Endothelial cell of umbilical vein (primary cell): ENCODE measurements around the gene TK1. TPM values are rescaled to one million over a fixed set of nuclear protein-coding genes. Genes with fewer than 3 reads are reported as not detected.

ENCODE experiments used
- BruUV-seq: library from RNA; stranded (reverse); fragments of 400-500 nt; replicated peaks from 2 replicates; lab custom pipeline; 2021; lab: Mats Ljungman, UMichigan
- CTCF ChIA-PET: fragments of 300-600, 350-600 bp; sonication (Branson Sonifier 250); formaldehyde crosslinking; loops from one replicate; lab custom pipeline; 2021; ENCODE audit warnings: antibody characterized with exemption, inconsistent platforms; lab: Charles Lee
- POLR2A ChIA-PET: fragments of 300-600, 350-600 bp; sonication (Branson Sonifier 250); formaldehyde crosslinking; loops from one replicate; lab custom pipeline; 2021; ENCODE audit warnings: antibody characterized with exemption, inconsistent platforms; lab: Charles Lee
- DNase-seq: peaks from one replicate; pipeline ENCODE4 v3.0.0-alpha.2; 2011; ENCODE audit warnings: low read depth, low spot score
- FAIRE-seq: peaks from 2 replicates; lab custom pipeline; 2011; peaks lifted over from hg19 to GRCh38; lab: Jason Lieb, UNC
- H2AFZ ChIP-seq: 2 replicates; pipeline ENCODE4 v1.6.0; 2012; ENCODE audit warnings: low read depth, low read length, control low read depth, inconsistent platforms
- H3K27ac ChIP-seq: 2 replicates; pipeline ENCODE4 v1.5.1; 2011; ENCODE audit warnings: low read depth, mild to moderate bottlenecking, control low read depth, low read length, moderate library complexity; ENCODE audit not compliant: insufficient read depth
- H3K27me3 ChIP-seq, 2 experiments: 2 replicates each; pipeline versions ENCODE4 v1.6.0 to v1.6.1; 2011; ENCODE audit warnings: low read length in 2 of 2, mixed read lengths in 1 of 2; ENCODE audit not compliant: control insufficient read depth in 2 of 2, insufficient read depth in 2 of 2
- H3K36me3 ChIP-seq, 2 experiments: 2 replicates in 1 of 2; 3 replicates in 1 of 2; pipeline ENCODE4 v1.5.1; 2011; ENCODE audit warnings: low read length in 2 of 2, mild to moderate bottlenecking in 1 of 2, moderate library complexity in 1 of 2; ENCODE audit not compliant: control insufficient read depth in 2 of 2, insufficient read depth in 2 of 2; ENCODE audit errors: extremely low read depth in 1 of 2
- H3K4me1 ChIP-seq: 3 replicates; pipeline ENCODE4 v1.5.1; 2011; ENCODE audit warnings: mild to moderate bottlenecking, low read length; ENCODE audit not compliant: control insufficient read depth, insufficient read depth; ENCODE audit errors: extremely low read depth
- H3K4me2 ChIP-seq: 2 replicates; pipeline ENCODE4 v1.6.1; 2011; ENCODE audit warnings: low read length, control low read depth, mixed read lengths; ENCODE audit not compliant: insufficient read depth
- H3K4me3 ChIP-seq, 3 experiments: fragments of 200-600 bp in 1 of 3; sonication (generic), shearing (Covaris generic) in 1 of 3; replicated peaks in 1 of 3; 2 replicates each; pipeline ENCODE4 v1.5.1; 2011 to 2016; ENCODE audit warnings: control low read depth in 3 of 3, low read length in 3 of 3, mild to moderate bottlenecking in 2 of 3, inconsistent platforms in 1 of 3, low read depth in 1 of 3, moderate library complexity in 1 of 3; ENCODE audit not compliant: insufficient read depth in 1 of 3
- H3K79me2 ChIP-seq: 2 replicates; pipeline ENCODE4 v1.6.0; 2012; ENCODE audit warnings: low read length, inconsistent platforms; ENCODE audit not compliant: control insufficient read depth, insufficient read depth
- H3K9ac ChIP-seq: replicated peaks from 2 replicates; pipeline ENCODE3; 2011; ENCODE audit warnings: low read length, control low read depth; ENCODE audit not compliant: insufficient read depth; ENCODE audit errors: extremely low read depth
- H3K9me1 ChIP-seq: replicated peaks from 3 replicates; pipeline ENCODE4 v1.6.0; 2011; ENCODE audit warnings: mild to moderate bottlenecking, low read length; ENCODE audit not compliant: control insufficient read depth, insufficient read depth; ENCODE audit errors: extremely low read depth
- H3K9me3 ChIP-seq: replicated peaks from 2 replicates; pipeline ENCODE4 v1.5.1; 2012; ENCODE audit warnings: low read length, inconsistent platforms; ENCODE audit not compliant: control insufficient read depth, insufficient read depth
- H4K20me1 ChIP-seq: replicated peaks from 2 replicates; pipeline ENCODE3; 2011; ENCODE audit warnings: mild to moderate bottlenecking, low read length; ENCODE audit not compliant: control insufficient read depth, insufficient read depth; ENCODE audit errors: extremely low read depth
- CTCF ChIP-seq, 2 donors: IDR thresholded peaks; 1 replicate in 1 of 2; 2 replicates in 1 of 2; pipeline ENCODE4 v1.5.1; 2011; ENCODE audit warnings: low read length in 2 of 2, mild to moderate bottlenecking in 2 of 2, moderate library complexity in 2 of 2, control low read depth in 1 of 2, inconsistent platforms in 1 of 2, low read depth in 1 of 2; ENCODE audit not compliant: insufficient read depth in 1 of 2; ENCODE audit errors: extremely low read depth in 1 of 2
- EZH2 ChIP-seq: IDR thresholded peaks from 2 replicates; pipeline ENCODE4 v1.6.1; 2012; ENCODE audit warnings: borderline replicate concordance, low read depth, mild to moderate bottlenecking, moderate library complexity, low read length, inconsistent platforms; ENCODE audit not compliant: severe bottlenecking
- FOS ChIP-seq: IDR thresholded peaks from 2 replicates; pipeline ENCODE4 v1.6.1; 2011; ENCODE audit warnings: mild to moderate bottlenecking, low read length, moderate library complexity, borderline replicate concordance; ENCODE audit not compliant: insufficient read depth
- GATA2 ChIP-seq: IDR thresholded peaks from 2 replicates; pipeline ENCODE4 v1.7.0; 2011; ENCODE audit warnings: low read depth, mild to moderate bottlenecking, moderate library complexity, mixed read lengths, low read length; ENCODE audit not compliant: insufficient read length, insufficient read depth
- JUN ChIP-seq: IDR thresholded peaks from 2 replicates; pipeline ENCODE4 v1.6.1; 2011; ENCODE audit warnings: borderline replicate concordance, low read depth; ENCODE audit not compliant: insufficient read length, insufficient read depth
- MYC ChIP-seq: IDR thresholded peaks from one replicate; pipeline ENCODE4 v1.6.1; 2011; ENCODE audit warnings: mild to moderate bottlenecking, low read depth, low read length
- POLR2A ChIP-seq: IDR thresholded peaks from 2 replicates; pipeline ENCODE4 v1.6.1; 2012; ENCODE audit warnings: low read depth, mild to moderate bottlenecking, control low read depth, low read length
- POLR2AphosphoS5 ChIP-seq: IDR thresholded peaks from 2 replicates; pipeline ENCODE4 v1.6.1; 2012; ENCODE audit warnings: low read depth, mild to moderate bottlenecking, control low read depth, low read length, moderate library complexity; ENCODE audit not compliant: insufficient read depth
- dilution Hi-C: fragments of 300-500 bp; cut with MboI; formaldehyde crosslinking; loops from one replicate; pipeline ENCODE4 v1.15.0; 2019; ENCODE audit warnings: low sequenced_read_pairs; ENCODE audit not compliant: extremely low pct_ligation_motif_present
- intact Hi-C: fragments of 100-400 bp; cut with micrococcal nuclease; formaldehyde crosslinking; loops from one replicate; pipeline ENCODE4 v1.10.0; 2022
- polyA plus RNA-seq, 4 experiments: library from polyadenylated mRNA; depleted of rRNA in 3 of 4; stranded (reverse) in 3 of 4; unstranded in 1 of 4; fragments of >200 nt; gene quantifications; 2 replicates each; pipeline versions ENCODE4 v1.2.1 to v1.2.3, GENCODE V29; 2011 to 2012; ENCODE audit warnings: missing spikeins in 1 of 4
- total RNA-seq: library from RNA; stranded (reverse); gene quantifications from 2 replicates; pipeline ENCODE4 v1.2.3, GENCODE V29; 2021
- TF ChIP-seq, protein P1 (sequence below): IDR thresholded peaks from 2 replicates; pipeline ENCODE4 v1.6.1; 2011; ENCODE audit not compliant: insufficient read depth, insufficient read length

TK1 gene
- total and polyA plus RNA-seq, 2 donors (not counting 3 experiments of a cell fraction or from before 2014, with no cell fraction given): 111 to 159 TPM

- Histone ChIP-seq H3K4me2 (no peak overlapping the region), H3K27me3 (no peaks in the 10 kb centered on the region), H3K4me1 (peaks cover 16% of the 10 kb centered on the region), H2AFZ (no peak overlapping the region), H3K9me3 (no peaks in the 10 kb centered on the region), H3K79me2 (no peaks in the 10 kb centered on the region), H3K4me3 (no peak overlapping the region), H3K9me1 (no peaks in the 10 kb centered on the region), H3K27ac (no peak overlapping the region), H4K20me1 (no peaks in the 10 kb centered on the region), H3K9ac (no peak overlapping the region), H3K36me3 (no peaks in the 10 kb centered on the region)
- FAIRE-seq: no peak
- intact Hi-C loops (loop anchor here (5.0 kb wide), 1 partner anchor 34 kb away; the partner anchor contains the start of gene SYNGR2), dilution Hi-C loops (no loop called here)
- no TSS peak for BruUV-seq
- ChIA-PET POLR2A (no interaction called here), CTCF (interaction anchor here (1.7 to 2.3 kb wide), 3 partner anchors 11 to 41 kb away, joined by 4 to 12 read pairs (median 5); no protein-coding TSS in a partner anchor)
- no peak for TF ChIP-seq POLR2AphosphoS5
- DNase-seq: no peak
Observed at GRCh38 chr17:78133179-78133951, 53.5 kb downstream of the TK1 start.

- BruUV-seq: no TSS peak
- DNase-seq: no peak
- POLR2A ChIA-PET: no interaction called here
- CTCF ChIA-PET: no interaction called here
- H3K9ac ChIP-seq: no peak overlapping the region
- no peak overlapping the region for H2AFZ ChIP-seq
- H3K9me1 ChIP-seq: no peaks in the 10 kb centered on the region
- no peaks in the 10 kb centered on the region for H3K9me3 ChIP-seq
- H3K36me3 ChIP-seq: no peaks in the 10 kb centered on the region
- dilution Hi-C loops: no loop called here
- no peaks in the 10 kb centered on the region for H4K20me1 ChIP-seq
- peaks cover 18% of the 10 kb centered on the region for H3K4me1 ChIP-seq
- TF ChIP-seq POLR2AphosphoS5 (no peak), CTCF (IDR thresholded peaks at IDR 0.05; ENCODE audit: extremely low read depth in 1 of 2, insufficient read depth in 1 of 2, low read depth in 1 of 2, low read length in 2 of 2) (no peak), EZH2 (no peak), JUN (no peak), POLR2A (no peak), MYC (no peak), GATA2 (no peak), FOS (no peak)
- TF ChIP-seq, protein P1, sequence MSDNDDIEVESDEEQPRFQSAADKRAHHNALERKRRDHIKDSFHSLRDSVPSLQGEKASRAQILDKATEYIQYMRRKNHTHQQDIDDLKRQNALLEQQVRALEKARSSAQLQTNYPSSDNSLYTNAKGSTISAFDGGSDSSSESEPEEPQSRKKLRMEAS: no peak
- intact Hi-C loops: loop anchor here (5.0 kb wide), 1 partner anchor 35 kb away; the partner anchor contains the start of gene SYNGR2
- no peaks in the 10 kb centered on the region for H3K79me2 ChIP-seq
- no peak for FAIRE-seq
- H3K27me3 ChIP-seq: no peaks in the 10 kb centered on the region
- H3K4me2 ChIP-seq: no peak overlapping the region
- no peak overlapping the region for H3K27ac ChIP-seq
- no peak overlapping the region for H3K4me3 ChIP-seq
Observed at GRCh38 chr17:78132767-78133178, 54.1 kb downstream of the TK1 start.
